Right ventricle myocardium inferior (tissue), 1 donor: ENCODE results near the gene CXCR3. TPM values are rescaled to one million over a fixed set of nuclear protein-coding genes. Genes with fewer than 3 reads are reported as not detected.
"Not testable (repeated sequence)": the region's sequence is repeated elsewhere in the genome, so short reads cannot be mapped to it uniquely, and the experiment has no call there.

Experiments used
- ATAC-seq: fragments of 200-7000 bp; cut with Tn5 transposase; one replicate; pipeline ENCODE4 v1.9.1; 2020; ENCODE audit warnings: mild to moderate bottlenecking, moderate library complexity
- DNase-seq: peaks from one replicate; pipeline ENCODE4 v3.0.0; 2021; ENCODE audit errors: missing footprints
- intact Hi-C: fragments of 100-400 bp; cut with DNase I; formaldehyde crosslinking; loops from one replicate; pipeline ENCODE4 v1.11.0; 2022
- long read RNA-seq: library from polyadenylated mRNA; unstranded; transcript quantifications from one replicate; pipeline ENCODE4 v2.0.0, GENCODE V29; 2021
- total RNA-seq: library from RNA; stranded (reverse); fragmentation: NEBNext Ultra II Directional; extraction: Animal tissue kit (Norgen Biotek cat#: 25700); gene quantifications from one replicate; pipeline ENCODE4 v1.2.1, GENCODE V29; 2021
- donor health status: DM: no; HTN: yes; CAD: no; lungs with severe emphysema.

CXCR3 gene
- 0.32 TPM for total RNA-seq
- long read RNA-seq: 0 reads

- intact Hi-C loops: no loop called here
- no peak for ATAC-seq
- DNase-seq: no peak
Observed at GRCh38 chrX:71618303-71618721, at the start of gene CXCR3. Gene CXCR3, minus strand, starts transcription at chrX:71618511. Its CDS starts 62 bp downstream, at chrX:71618449.

- ATAC-seq (no peak), DNase-seq (no peak)
- intact Hi-C loops: no loop called here
Observed at GRCh38 chrX:71667328-71668247, 49.3 kb upstream of the CXCR3 start, which contains the start of gene LOC101059915. Gene LOC101059915, plus strand, starts transcription at chrX:71667546.

- DNase-seq (no peak), ATAC-seq (no peak)
- intact Hi-C loops: no loop called here
Observed at GRCh38 chrX:71666240-71667223, 48.2 kb upstream of the CXCR3 start.

DNA sequence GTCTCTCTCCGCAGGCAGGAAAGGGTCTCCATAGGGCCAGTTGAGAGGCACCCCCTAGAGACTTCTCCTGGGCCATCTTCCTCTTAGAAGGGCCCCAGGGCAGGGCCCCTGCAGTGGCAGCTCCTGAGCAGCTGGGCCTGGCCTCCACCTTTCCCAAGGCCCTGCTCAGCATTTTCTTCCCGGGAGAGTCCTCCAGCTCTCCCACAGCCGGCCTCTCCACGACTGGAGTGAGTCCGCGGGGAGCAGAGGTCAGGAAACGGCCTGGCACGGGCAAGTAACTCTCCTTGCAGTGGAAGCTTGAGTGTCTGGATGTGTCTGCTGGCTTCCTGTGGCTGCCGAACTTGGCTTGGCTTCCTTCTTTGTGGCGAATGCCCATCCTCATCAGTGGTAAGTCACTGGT lies 47.4 kb upstream of the CXCR3 start:
- no peak for DNase-seq
- intact Hi-C loops: no loop called here
- no peak for ATAC-seq

DNA sequence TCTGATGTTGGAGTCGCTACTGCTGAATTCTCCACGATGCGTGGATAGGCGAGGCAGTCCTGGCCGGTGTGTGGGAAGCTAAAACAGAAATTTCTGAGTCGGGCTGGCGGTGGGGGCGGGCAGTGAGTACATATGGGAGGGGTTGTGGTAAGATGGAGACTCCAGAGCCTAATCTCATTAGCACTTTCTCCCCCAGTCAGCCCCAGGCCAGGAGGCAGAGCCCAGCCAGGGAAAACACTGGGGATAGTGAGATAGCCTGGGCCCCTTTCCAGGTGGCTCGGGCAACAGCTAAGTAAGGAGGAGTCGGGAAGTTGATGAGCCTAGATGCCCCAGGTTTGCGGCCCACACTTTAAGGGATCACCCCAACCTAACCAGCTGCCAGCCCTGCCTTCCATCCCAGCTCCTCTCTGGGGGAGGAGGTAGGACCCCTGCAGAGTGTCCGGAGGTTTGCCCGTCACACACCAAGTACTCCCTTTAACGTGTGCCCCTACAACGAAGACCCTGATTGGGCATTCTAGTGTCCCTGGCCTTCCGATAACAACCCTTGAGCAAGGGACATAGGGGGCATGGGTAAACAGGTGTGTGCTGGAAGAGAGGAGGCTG lies 46.7 kb upstream of the CXCR3 start:
- intact Hi-C loops: no loop called here
- ATAC-seq (no peak), DNase-seq (no peak)

DNA sequence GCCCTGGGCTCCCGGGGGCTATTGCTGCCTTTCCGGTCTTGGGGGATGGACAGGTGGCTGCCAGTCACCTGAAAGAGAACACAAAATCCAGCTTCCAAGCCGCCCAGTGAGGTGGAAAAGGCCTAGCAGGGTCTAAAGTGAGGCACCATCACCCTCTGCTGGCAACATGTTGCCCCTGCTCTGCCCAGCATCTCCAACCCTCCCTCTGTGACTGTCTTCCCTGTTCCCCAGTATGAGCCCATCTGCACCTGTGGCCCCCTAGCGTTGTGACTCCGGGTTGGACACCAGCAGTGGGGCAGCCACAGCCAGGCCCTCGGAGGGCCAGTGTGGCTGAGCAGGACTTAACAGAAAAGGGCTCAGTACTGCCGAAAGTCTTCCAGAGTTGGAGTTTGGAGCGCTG lies 45.9 kb upstream of the CXCR3 start:
- ATAC-seq, intact Hi-C loops, DNase-seq: not testable (repeated sequence)

GRCh38 chrX:71663238-71663637 lies 44.9 kb upstream of the CXCR3 start:
- intact Hi-C loops, ATAC-seq, DNase-seq: not testable (repeated sequence)

GRCh38 chrX:71662654-71663053 lies 44.3 kb upstream of the CXCR3 start:
- DNase-seq, intact Hi-C loops, ATAC-seq: not testable (repeated sequence)

GRCh38 chrX:71661919-71662318 lies 43.6 kb upstream of the CXCR3 start:
- no peak for DNase-seq
- no peak for ATAC-seq
- intact Hi-C loops: no loop called here

DNA sequence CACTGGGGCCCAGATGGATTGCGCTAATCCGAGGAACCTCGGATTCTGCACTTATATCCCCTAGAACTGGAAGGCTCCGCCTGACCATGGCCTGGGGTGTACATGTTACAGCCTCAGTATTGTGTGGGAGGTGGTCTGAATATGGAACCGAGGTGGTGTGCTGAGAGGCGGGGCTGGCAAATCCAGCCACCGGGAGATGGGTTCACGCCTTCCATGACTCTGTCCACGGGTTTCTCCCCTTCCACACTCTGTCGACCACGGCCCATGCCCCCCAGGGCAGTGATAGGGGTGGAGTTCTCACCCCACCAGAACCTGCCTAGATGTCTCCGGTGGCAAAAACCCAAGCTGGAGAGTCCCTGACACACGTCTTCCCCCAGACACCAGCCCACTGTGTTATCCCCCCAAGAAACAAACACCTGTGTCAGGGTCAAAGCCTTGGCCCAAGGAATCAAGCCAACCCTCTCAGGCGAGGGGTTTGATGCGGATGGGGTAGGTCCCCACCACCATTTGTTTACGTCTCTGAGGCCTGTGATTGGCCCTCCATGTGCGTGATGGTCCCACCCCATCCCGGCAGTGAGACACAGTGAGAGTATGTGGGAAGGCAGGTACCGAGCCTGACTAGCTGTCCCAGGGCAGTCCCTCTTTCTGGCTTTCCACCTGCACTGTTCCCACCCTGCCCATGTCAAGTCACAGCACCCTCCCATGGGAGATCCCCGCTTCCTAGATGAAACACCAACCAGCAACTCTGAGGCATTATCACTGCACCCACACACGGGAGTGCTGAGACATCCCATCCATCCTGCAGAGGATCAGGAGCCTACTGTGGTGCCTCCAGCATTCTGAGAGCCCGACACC lies 42.5 kb upstream of the CXCR3 start:
- DNase-seq: no peak
- ATAC-seq: no peak
- intact Hi-C loops: no loop called here

GRCh38 chrX:71659959-71660358 lies 41.6 kb upstream of the CXCR3 start:
- intact Hi-C loops: no loop called here
- no peak for ATAC-seq
- no peak for DNase-seq

GRCh38 chrX:71659342-71659741 lies 41.0 kb upstream of the CXCR3 start:
- intact Hi-C loops: no loop called here
- no peak for DNase-seq
- ATAC-seq: no peak

DNA sequence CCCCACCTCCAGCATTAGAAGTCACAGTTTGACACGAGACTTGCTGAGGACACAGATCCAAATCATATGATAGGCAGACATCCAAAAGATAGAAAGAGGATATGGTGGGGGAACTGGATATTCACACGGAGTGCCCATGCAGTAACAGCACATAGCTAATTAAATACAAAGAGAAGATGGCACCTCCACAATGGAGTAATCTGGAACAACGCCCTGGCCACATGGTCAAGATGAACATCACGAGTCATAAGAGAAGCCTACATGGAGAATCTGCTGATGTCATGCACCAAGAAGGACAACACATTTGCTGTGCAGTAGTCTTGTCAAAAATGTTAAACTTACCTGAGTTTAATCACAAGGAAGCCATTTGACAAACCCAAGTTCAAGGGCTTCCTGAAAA lies 39.0 kb upstream of the CXCR3 start:
- intact Hi-C loops: no loop called here
- DNase-seq (no peak), ATAC-seq (no peak)

DNA sequence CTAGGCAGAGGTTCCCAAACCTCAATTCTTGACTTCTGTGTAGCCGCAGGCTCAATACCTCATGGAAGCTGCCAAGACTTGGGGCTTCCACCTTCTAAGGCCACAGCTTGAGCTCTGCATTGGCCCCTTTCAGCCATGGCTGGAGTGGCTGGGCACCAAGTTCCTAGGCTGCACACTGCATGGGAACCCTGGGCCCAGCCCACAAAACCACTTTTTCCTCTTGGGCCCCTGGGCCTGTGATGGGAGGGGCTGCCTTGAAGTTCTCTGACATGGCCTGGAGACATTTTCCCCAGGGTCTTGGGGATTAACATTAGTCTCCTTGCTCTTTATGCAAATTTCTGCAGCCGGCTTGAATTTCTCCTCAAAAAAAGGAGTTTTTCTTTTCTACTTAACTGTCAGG lies 35.0 kb upstream of the CXCR3 start:
- intact Hi-C loops: loop anchor here (5.0 kb wide), 1 partner anchor 76 kb away; the partner anchor contains the start of gene GCNA
- no peak for DNase-seq
- ATAC-seq: no peak

GRCh38 chrX:71652405-71652804 lies 34.1 kb upstream of the CXCR3 start:
- intact Hi-C loops: loop anchor here (5.0 kb wide), 1 partner anchor 75 kb away; the partner anchor contains the start of gene GCNA
- ATAC-seq: no peak

GRCh38 chrX:71650333-71650969 lies 32.1 kb upstream of the CXCR3 start:
- DNase-seq (no peak), ATAC-seq (peak; percentile 39)
- intact Hi-C loops: loop anchor here (5.0 kb wide), 1 partner anchor 73 kb away; the partner anchor contains the start of gene GCNA

More at GRCh38 chrX:71652405-71652804, 34.1 kb upstream of the CXCR3 start:
- DNase-seq: no peak

DNA sequence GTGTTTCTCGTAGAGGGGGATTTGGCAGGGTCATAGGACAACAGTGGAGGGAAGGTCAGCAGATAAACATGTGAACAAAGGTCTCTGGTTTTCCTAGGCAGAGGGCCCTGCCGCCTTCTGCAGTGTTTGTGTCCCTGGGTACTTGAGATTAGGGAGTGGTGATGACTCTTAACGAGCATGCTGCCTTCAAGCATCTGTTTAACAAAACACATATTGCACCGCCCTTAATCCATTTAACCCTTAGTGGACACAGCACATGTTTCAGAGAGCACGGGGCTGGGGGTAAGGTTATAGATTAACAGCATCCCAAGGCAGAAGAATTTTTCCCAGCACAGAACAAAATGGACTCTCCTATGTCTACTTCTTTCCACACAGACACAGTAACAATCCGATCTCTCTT lies 26.1 kb upstream of the CXCR3 start:
- intact Hi-C loops, DNase-seq, ATAC-seq: not testable (repeated sequence)
